BLaER1 treated with 17β-estradiol and CSF1 and Interleukin-3, amounts not matched to agents 10 nM and 100 nM (cell line): ENCODE results near the gene MATN1.

ENCODE experiments used
- H3K27ac ChIP-seq, 11 experiments: shearing (Covaris generic); formaldehyde crosslinking; 2 replicates each; pipeline ENCODE4 v1.8.1; 2022
- H3K27me3 ChIP-seq, 11 experiments: shearing (Covaris generic); formaldehyde crosslinking; 2 replicates each; pipeline ENCODE4 v1.8.1; 2022
- H3K36me3 ChIP-seq, 11 experiments: shearing (Covaris generic); formaldehyde crosslinking; 2 replicates each; pipeline ENCODE4 v1.8.1; 2022
- H3K4me1 ChIP-seq, 10 experiments: shearing (Covaris generic); formaldehyde crosslinking; 2 replicates each; pipeline ENCODE4 v1.8.1; 2022
- H3K4me2 ChIP-seq, 11 experiments: shearing (Covaris generic); formaldehyde crosslinking; 2 replicates each; pipeline ENCODE4 v1.8.1; 2022
- H3K4me3 ChIP-seq, 10 experiments: shearing (Covaris generic); formaldehyde crosslinking; 2 replicates each; pipeline ENCODE4 v1.8.1; 2022
- H3K9ac ChIP-seq, 11 experiments: shearing (Covaris generic); formaldehyde crosslinking; 2 replicates each; pipeline ENCODE4 v1.8.1; 2022
- H3K9me3 ChIP-seq, 11 experiments: shearing (Covaris generic); formaldehyde crosslinking; replicated peaks in 1 of 11; 2 replicates each; pipeline ENCODE4 v1.8.1; 2022
- H4K20me1 ChIP-seq, 11 experiments: shearing (Covaris generic); formaldehyde crosslinking; 2 replicates each; pipeline ENCODE4 v1.8.1; 2022
- Cebpa-rat ChIP-seq, 11 experiments: shearing (Covaris generic); IDR thresholded peaks; 2 replicates each; pipeline ENCODE4 v1.8.1; 2022

MATN1 gene

DNA sequence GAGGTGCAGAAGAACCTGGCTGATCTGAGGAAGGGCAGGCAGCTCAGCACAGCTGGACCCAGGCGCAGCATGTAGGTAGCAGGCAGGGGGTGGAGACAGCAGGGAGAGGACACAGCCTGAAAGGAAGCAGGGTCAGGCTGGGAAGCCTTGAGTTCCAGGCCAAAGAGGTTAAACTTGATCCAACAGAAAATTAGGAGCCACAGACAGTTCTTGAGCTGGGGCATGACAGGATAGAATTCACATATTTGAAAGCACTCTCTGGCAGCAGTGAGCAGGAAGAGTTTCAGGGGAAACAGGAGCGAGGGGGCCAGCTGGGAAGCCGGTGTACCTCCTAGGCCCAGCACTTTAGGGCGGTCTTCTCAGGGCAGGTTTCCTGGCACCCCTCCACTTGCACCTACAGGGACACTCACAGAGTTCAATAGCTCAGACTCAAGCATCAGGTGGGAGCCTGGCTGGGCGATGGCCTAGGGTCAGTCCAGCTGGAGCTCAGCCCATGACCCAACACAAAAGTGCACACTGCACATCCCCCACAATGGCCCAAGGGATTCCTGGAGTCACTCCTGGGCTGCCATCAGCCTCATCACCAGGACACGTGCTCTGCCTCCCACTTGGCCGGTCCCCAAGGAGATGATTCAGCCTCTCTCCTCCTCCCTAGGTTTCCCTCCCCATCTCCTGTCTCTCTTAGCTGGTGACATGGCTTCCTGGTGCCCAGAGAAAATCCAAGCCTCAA is 22.7 kb downstream of the MATN1 start:
- no peak for TF ChIP-seq Cebpa-rat (IDR thresholded peaks at IDR 0.05)

DNA sequence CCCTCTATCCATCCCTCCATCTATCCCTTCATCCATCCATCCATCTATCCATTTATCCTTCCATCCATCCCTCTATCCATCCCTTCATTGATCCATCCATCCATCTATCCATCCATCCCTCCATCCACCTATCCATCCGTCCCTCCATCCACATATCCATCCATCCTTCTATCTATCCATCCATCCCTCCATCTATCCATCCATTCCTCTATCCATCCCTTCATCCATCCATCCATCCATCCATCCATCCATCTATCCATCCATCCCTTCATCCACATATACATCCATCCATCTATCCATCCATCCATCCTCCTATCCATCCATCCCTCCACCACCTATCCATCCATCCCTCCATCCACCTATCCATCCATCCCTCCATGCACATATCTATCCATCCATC is 23.6 kb downstream of the MATN1 start:
- H3K27me3 ChIP-seq = no peaks in the 10 kb centered on the region
- no peak overlapping the region for H3K4me3 ChIP-seq
- no peak for TF ChIP-seq Cebpa-rat (IDR thresholded peaks at IDR 0.05)
- no peaks in the 10 kb centered on the region for H3K36me3 ChIP-seq
- H3K27ac ChIP-seq = no peak overlapping the region
- no peaks in the 10 kb centered on the region for H3K9me3 ChIP-seq
- peaks cover 13 to 34% (median 31%) of the 10 kb centered on the region in 10 experiments for H3K4me1 ChIP-seq
- H3K4me2 ChIP-seq = no peak overlapping the region
- no peaks in the 10 kb centered on the region for H4K20me1 ChIP-seq
- no peak overlapping the region for H3K9ac ChIP-seq

More for the DNA sequence above, 22.7 kb downstream of the MATN1 start:
- no peaks in the 10 kb centered on the region for H3K36me3 ChIP-seq
- no peak overlapping the region for H3K27ac ChIP-seq
- H3K9ac ChIP-seq = no peak overlapping the region
- peaks cover 13 to 41% (median 36%) of the 10 kb centered on the region in 10 experiments for H3K4me1 ChIP-seq
- H3K4me3 ChIP-seq = no peak overlapping the region
- peaks cover 0 to 5% (median 0%) of the 10 kb centered on the region in 11 experiments; a peak in 2 of 22 replicates for H3K27me3 ChIP-seq
- no peaks in the 10 kb centered on the region; a peak in 1 of 22 replicates for H4K20me1 ChIP-seq
- peak overlapping the region; percentile 29 to 58 (median 50); a peak in 20 of 22 replicates for H3K4me2 ChIP-seq
- H3K9me3 ChIP-seq = no peaks in the 10 kb centered on the region

DNA sequence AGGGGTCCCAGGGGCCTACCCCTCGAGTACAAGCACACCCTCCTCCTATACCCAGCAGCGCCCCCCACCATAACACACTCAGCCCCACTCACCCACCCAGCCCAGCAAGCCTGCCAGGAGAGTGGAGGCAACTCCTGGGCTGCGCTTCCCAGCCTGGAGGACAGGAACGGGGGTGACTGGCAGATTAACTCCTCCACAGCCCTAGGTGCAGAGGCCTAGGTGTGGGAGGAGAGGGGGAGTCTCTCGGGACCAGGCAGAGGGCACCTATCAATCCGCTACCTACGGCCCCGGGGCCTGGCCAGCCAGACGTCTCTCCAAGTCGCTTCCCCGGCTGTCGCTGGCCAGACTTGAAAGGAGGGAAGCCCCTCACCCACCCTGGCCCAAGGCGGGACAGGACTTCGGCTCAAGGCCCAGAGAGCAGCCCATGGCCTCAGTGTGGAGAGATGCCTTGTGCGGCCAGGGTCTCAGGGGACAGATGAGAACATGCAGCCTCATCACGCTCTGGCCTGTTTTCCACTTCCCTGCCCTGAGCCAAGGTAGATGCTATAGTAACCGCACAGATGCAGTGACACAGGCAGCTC is 24.9 kb downstream of the MATN1 start:
- Histone ChIP-seq H4K20me1 (no peaks in the 10 kb centered on the region), H3K9me3 (no peaks in the 10 kb centered on the region), H3K27ac (no peak overlapping the region), H3K9ac (peak overlapping the region in 4 of 11 experiments; percentile 12 to 35 (median 24); a peak in 3 of 22 replicates), H3K27me3 (no peaks in the 10 kb centered on the region), H3K36me3 (no peaks in the 10 kb centered on the region), H3K4me2 (peak overlapping the region in 8 of 11 experiments; percentile 25 to 69 (median 52); a peak in 14 of 22 replicates), H3K4me1 (peaks cover 14 to 34% (median 31%) of the 10 kb centered on the region in 10 experiments), H3K4me3 (no peak overlapping the region)
- no peak for TF ChIP-seq Cebpa-rat (IDR thresholded peaks at IDR 0.05)

DNA sequence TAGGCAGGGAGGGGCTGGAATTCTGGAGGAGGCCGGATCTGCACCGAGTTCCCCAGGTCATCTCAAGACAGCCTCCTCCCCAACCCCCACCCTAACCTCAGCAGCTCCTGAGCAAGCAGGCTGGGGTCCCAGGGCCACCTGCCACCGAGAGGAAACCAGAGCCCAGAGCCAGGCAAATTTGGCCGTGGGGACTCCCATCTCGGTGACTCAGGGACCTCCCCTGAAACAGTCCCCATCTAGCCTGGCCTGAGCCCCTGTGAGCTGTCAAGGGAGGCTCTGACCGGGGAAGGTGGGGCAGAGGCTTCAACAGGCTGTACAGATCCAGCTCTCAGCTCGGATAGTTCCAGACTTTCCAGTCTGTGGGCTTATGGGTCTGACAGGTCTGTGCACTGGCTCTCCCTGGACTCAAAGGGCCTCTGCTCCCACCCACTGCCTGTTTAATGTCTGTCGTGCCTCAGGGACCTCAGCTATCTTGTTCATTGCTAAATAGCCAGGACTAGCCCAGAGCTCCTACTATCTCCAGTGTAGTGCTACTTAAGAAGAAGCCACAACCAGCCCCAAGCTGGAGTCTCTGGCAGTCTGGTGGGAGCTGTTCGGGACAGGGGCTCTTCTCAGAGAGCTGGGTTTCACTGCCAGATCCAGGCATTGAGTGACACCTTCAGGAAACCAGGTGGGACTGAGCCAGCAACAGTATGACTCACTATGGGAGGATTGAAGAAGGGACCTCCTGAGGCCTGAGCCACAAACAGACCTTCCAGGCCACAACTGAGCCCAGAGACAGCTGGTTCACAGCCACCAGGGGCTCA is 25.6 kb downstream of the MATN1 start:
- Histone ChIP-seq H3K36me3 (no peaks in the 10 kb centered on the region), H3K4me2 (peak overlapping the region in 7 of 11 experiments; percentile 25 to 69 (median 53); a peak in 13 of 22 replicates), H3K27ac (no peak overlapping the region), H3K4me3 (no peak overlapping the region), H3K27me3 (no peaks in the 10 kb centered on the region), H3K9me3 (0 out of 22 replicates have a peak, but pooled peaks cover 0 to 4% (median 0%) of the 10 kb centered on the region in 11 experiments), H3K9ac (peak overlapping the region in 3 of 11 experiments; percentile 14 to 35 (median 34); a peak in 3 of 22 replicates), H4K20me1 (no peaks in the 10 kb centered on the region), H3K4me1 (peaks cover 18 to 39% (median 37%) of the 10 kb centered on the region in 10 experiments)
- TF ChIP-seq Cebpa-rat (IDR thresholded peaks at IDR 0.05) = no peak

DNA sequence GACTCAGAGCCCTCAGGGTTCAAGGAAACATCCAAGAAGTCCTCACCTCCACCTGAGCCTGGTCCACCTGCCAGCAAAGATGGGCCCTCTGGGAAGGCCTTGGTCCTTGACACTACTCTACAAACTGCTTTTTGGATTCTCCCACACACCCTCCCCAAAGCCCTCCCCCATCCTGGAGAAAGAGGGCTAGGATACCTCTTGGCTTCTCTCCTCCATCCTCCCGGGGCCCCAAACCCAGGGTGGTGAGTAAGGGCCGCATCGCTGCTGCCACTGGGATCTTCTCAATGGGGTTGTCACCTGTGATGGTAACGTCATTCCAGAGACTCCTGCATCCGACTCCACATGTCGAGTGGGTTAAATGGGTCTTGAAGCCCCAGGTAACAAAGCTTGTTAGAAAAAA is 26.6 kb downstream of the MATN1 start:
- Histone ChIP-seq H4K20me1 (no peaks in the 10 kb centered on the region), H3K27me3 (no peaks in the 10 kb centered on the region), H3K36me3 (no peaks in the 10 kb centered on the region), H3K9me3 (0 out of 22 replicates have a peak, but pooled peaks cover 0 to 6% (median 0%) of the 10 kb centered on the region in 11 experiments), H3K4me1 (peaks cover 18 to 43% (median 40%) of the 10 kb centered on the region in 10 experiments), H3K9ac (no peak overlapping the region), H3K4me2 (no peak overlapping the region), H3K27ac (no peak overlapping the region), H3K4me3 (no peak overlapping the region)
- no peak for TF ChIP-seq Cebpa-rat (IDR thresholded peaks at IDR 0.05)

DNA sequence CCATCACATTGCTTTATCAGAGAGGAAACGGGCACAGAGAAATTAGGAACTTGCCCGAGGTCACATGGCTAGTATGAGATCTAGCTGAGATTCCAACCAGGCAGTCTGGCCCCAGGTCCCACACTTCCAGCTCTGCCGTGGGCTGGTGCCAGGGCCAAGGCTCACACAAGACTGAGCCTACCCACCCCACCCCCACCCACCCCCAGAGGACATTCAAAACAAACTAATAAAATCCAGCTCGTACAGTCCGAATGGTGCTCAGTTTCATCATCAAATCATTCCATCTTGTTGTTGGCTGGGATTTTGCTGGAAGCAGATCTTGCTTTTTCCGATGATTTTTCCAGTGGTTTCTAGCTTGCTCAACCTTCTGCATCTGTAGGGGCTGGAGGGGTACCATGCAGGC is 27.9 kb downstream of the MATN1 start:
- Histone ChIP-seq H4K20me1 (no peaks in the 10 kb centered on the region), H3K4me3 (no peak overlapping the region), H3K27me3 (no peaks in the 10 kb centered on the region), H3K9ac (no peak overlapping the region), H3K9me3 (0 out of 22 replicates have a peak, but pooled peaks cover 0 to 6% (median 0%) of the 10 kb centered on the region in 11 experiments), H3K4me1 (peaks cover 6 to 37% (median 30%) of the 10 kb centered on the region in 10 experiments; a peak in 19 of 20 replicates), H3K27ac (no peak overlapping the region), H3K36me3 (no peaks in the 10 kb centered on the region), H3K4me2 (peak overlapping the region in 2 of 11 experiments; percentile 18 to 52; a peak in 2 of 22 replicates)
- no peak for TF ChIP-seq Cebpa-rat (IDR thresholded peaks at IDR 0.05)

DNA sequence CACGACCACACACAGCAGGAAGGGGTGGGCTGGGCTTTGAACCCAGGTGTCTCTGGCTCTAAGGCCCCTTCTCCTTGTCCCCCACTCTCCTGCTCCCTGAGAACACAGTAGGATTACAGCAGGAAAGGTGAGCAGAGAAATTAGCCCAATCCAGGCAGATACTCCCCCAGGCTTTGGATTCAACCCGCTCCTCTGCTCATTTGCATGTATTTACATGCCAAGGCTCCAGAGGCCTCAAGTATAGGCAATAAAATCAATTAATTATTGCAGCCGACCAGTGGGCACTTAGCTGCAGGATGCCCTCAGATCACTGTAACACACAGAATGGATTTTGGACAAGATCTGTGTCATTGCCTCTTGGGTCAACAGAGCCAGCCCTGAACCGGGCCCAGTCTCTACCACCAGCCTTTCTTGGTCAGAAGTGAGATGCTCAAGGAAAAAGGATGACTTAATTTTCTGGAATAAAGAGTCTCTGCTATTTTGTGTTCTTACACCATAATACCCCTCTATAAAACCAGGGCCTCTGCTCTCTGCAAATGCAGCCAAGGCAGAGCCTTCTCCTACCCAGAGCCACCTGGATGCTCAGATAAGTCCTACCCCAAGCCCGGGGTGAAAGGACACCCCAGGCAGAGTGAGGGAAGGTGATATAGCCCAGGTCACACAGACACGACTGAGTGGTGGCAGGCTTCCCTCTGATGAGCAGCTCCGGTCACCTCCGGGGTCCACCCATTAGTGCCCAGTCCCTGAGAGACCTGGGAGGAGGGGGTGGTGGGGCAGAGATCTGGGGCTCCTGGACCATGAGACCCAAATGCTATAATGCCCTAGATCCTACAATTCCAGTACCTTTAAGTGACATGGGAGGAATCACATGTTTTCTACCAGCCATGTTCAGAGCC is 28.9 kb downstream of the MATN1 start:
- Histone ChIP-seq H3K4me1 (peaks cover 4 to 45% (median 37%) of the 10 kb centered on the region in 10 experiments; a peak in 18 of 20 replicates), H4K20me1 (no peaks in the 10 kb centered on the region), H3K9me3 (0 out of 22 replicates have a peak, but pooled peaks cover 0 to 6% (median 0%) of the 10 kb centered on the region in 11 experiments), H3K36me3 (no peaks in the 10 kb centered on the region), H3K4me3 (no peak overlapping the region), H3K4me2 (peak overlapping the region in 2 of 11 experiments; percentile 18 to 52; a peak in 2 of 22 replicates), H3K9ac (no peak overlapping the region), H3K27ac (no peak overlapping the region), H3K27me3 (no peaks in the 10 kb centered on the region)
- TF ChIP-seq Cebpa-rat (IDR thresholded peaks at IDR 0.05) = no peak

DNA sequence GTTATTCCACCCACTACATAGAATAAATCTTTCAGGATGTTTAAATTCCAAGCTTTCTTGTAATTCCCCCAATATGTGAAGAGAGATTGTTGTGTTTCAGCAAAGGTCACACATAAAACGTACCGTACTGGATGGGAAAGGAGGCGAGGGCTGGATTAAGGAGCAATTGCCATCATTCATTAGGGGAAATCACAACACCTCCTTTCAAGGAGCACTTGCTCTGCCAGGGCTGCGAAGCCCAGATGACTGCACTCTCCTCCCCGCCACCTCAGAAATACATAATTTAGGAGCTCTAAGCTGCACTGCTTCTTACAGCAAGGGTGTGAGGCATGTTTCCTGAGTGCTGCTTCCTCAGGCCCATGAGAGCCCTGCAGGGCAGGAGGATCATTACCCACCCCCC is 29.6 kb downstream of the MATN1 start:
- H3K4me3 ChIP-seq = no peak overlapping the region
- peaks cover 4 to 49% (median 42%) of the 10 kb centered on the region in 10 experiments; a peak in 18 of 20 replicates for H3K4me1 ChIP-seq
- H3K27me3 ChIP-seq = no peaks in the 10 kb centered on the region
- TF ChIP-seq Cebpa-rat (IDR thresholded peaks at IDR 0.05) = no peak
- no peaks in the 10 kb centered on the region for H3K36me3 ChIP-seq
- H3K9me3 ChIP-seq = 0 out of 22 replicates have a peak, but pooled peaks cover 0 to 6% (median 0%) of the 10 kb centered on the region in 11 experiments
- H3K4me2 ChIP-seq = no peak overlapping the region
- H3K9ac ChIP-seq = no peak overlapping the region
- no peaks in the 10 kb centered on the region for H4K20me1 ChIP-seq
- no peak overlapping the region for H3K27ac ChIP-seq
